Panc1 (cell line): ENCODE measurements around the gene SNUPN. TPM values are rescaled to one million over a fixed set of nuclear protein-coding genes. Genes with fewer than 3 reads are reported as not detected.
"Not testable (repeated sequence)": the region's sequence is repeated elsewhere in the genome, so short reads cannot be mapped to it uniquely, and the experiment has no call there.

Experiments
- ATAC-seq: fragments of 200-7000 bp; cut with Tn5 transposase; 2 replicates; pipeline ENCODE4 v1.9.1; 2020; ENCODE audit warnings: mild to moderate bottlenecking, moderate library complexity
- BruUV-seq: library from RNA; stranded (reverse); fragments of 400-500 nt; replicated peaks from 2 replicates; lab custom pipeline; 2021; lab: Mats Ljungman, UMichigan
- CTCF ChIA-PET: fragments of 300-600 bp; sonication (Branson Sonifier 250); formaldehyde crosslinking; loops from one replicate; lab custom pipeline; 2022; ENCODE audit warnings: antibody characterized with exemption; lab: Charles Lee
- POLR2A ChIA-PET: fragments of 300-600 bp; sonication (Branson Sonifier 250); formaldehyde crosslinking; loops from one replicate; lab custom pipeline; 2022; ENCODE audit warnings: antibody characterized with exemption; lab: Charles Lee
- DNase-seq: peaks from one replicate; pipeline ENCODE4 v3.0.0-alpha.2; 2010; ENCODE audit warnings: low read depth, low spot score
- H3K27ac ChIP-seq: 2 replicates; pipeline ENCODE4 v1.5.1; 2011; ENCODE audit warnings: mild to moderate bottlenecking, low read length, inconsistent platforms
- H3K27me3 ChIP-seq: fragments of 200-500 bp; sonication (Bioruptor generic); 2 replicates; pipeline ENCODE4 v1.6.0; 2014; ENCODE audit warnings: low read length, inconsistent platforms; ENCODE audit not compliant: control insufficient read depth, insufficient read depth
- H3K36me3 ChIP-seq: fragments of 200-500 bp; sonication (Bioruptor generic); 2 replicates; pipeline ENCODE4 v1.5.1; 2014; ENCODE audit warnings: inconsistent platforms, mild to moderate bottlenecking, low read length, moderate library complexity; ENCODE audit not compliant: control insufficient read depth, insufficient read depth
- H3K4me1 ChIP-seq: 2 replicates; pipeline ENCODE4 v1.5.1; 2011; ENCODE audit warnings: inconsistent platforms, mild to moderate bottlenecking, low read length, moderate library complexity; ENCODE audit not compliant: control insufficient read depth, insufficient read depth
- H3K4me3 ChIP-seq, 2 experiments: 2 replicates each; pipeline ENCODE4 v1.5.1; 2011 to 2012; ENCODE audit warnings: low read depth in 2 of 2, low read length in 2 of 2, mild to moderate bottlenecking in 2 of 2, inconsistent platforms in 1 of 2, moderate library complexity in 1 of 2
- H3K9me3 ChIP-seq: fragments of 200-500 bp; sonication (Bioruptor generic); 2 replicates; pipeline ENCODE4 v1.5.1; 2014; ENCODE audit warnings: low read depth, mild to moderate bottlenecking, inconsistent platforms, low read length, moderate library complexity; ENCODE audit not compliant: control insufficient read depth, insufficient read depth
- CTCF ChIP-seq: fragments of 450-650 bp; IDR thresholded peaks from 2 replicates; pipeline ENCODE4 v1.5.1; 2017; ENCODE audit warnings: mild to moderate bottlenecking
- POLR2AphosphoS5 ChIP-seq: IDR thresholded peaks from 2 replicates; pipeline ENCODE4 v1.6.1; 2012; ENCODE audit warnings: mild to moderate bottlenecking, low read depth, low read length, moderate library complexity
- REST ChIP-seq, 2 experiments: IDR thresholded peaks; 2 replicates each; pipeline ENCODE4 v1.6.1; 2011 to 2012; ENCODE audit warnings: low read depth in 2 of 2, control low read depth in 1 of 2, low read length in 1 of 2, mild to moderate bottlenecking in 1 of 2, moderate library complexity in 1 of 2; ENCODE audit not compliant: insufficient read depth in 1 of 2
- SIN3A ChIP-seq: IDR thresholded peaks from 2 replicates; pipeline ENCODE4 v1.6.1; 2012; ENCODE audit warnings: low read depth, mild to moderate bottlenecking, low read length, moderate library complexity, borderline replicate concordance; ENCODE audit not compliant: insufficient read depth
- TCF7L2 ChIP-seq: IDR thresholded peaks from 2 replicates; pipeline ENCODE4 v1.6.1; 2011; ENCODE audit warnings: mild to moderate bottlenecking, low read depth, low read length, inconsistent platforms
- in situ Hi-C: cut with HindIII; loops from 2 replicates; pipeline ENCODE4 v1.10.0; 2016; ENCODE audit warnings: low sequenced_read_pairs, low pct_unique_long_range_greater_than_20kb
- intact Hi-C: fragments of 100-400 bp; cut with micrococcal nuclease; formaldehyde crosslinking; loops from one replicate; pipeline ENCODE4 v1.10.0; 2022; ENCODE audit not compliant: unreplicated experiment
- total RNA-seq: library from RNA; stranded (reverse); gene quantifications from one replicate; pipeline ENCODE4 v1.2.1, GENCODE V29; 2021; ENCODE audit not compliant: unreplicated experiment

Gene SNUPN
- total RNA-seq, 1 experiment from 2014 or later = 52.1 TPM

- DNase-seq = no peak
- Histone ChIP-seq H3K27ac (no peak overlapping the region), H3K4me1 (peaks cover 13% of the 10 kb centered on the region), H3K27me3 (no peaks in the 10 kb centered on the region), H3K9me3 (no peaks in the 10 kb centered on the region), H3K36me3 (peaks cover 2% of the 10 kb centered on the region; the same call in 1 of the 2 replicates), H3K4me3 (no peak overlapping the region)
- in situ Hi-C loops = no loop called here
- no TSS peak for BruUV-seq
- no peak for ATAC-seq
- TF ChIP-seq TCF7L2 = no peak
- no peak for TF ChIP-seq POLR2AphosphoS5
- no peak for TF ChIP-seq CTCF
- no peak for TF ChIP-seq REST (IDR thresholded peaks at IDR 0.05; ENCODE audit: insufficient read depth in 1 of 2, low read depth in 2 of 2, low read length in 1 of 2)
- TF ChIP-seq SIN3A = no peak
- CTCF ChIA-PET = no interaction called here
- intact Hi-C loops = loop anchor here (5.0 kb wide), 1 partner anchor 179 kb away; no protein-coding TSS in a partner anchor
- POLR2A ChIA-PET = interaction anchor here (1.0 kb wide), 1 partner anchor 10 kb away, joined by 3 read pairs; the partner anchor contains the start of gene SNUPN
Observed at GRCh38 chr15:75636026-75636425, 10.5 kb upstream of the SNUPN start.

GRCh38 chr15:75633922-75634321, 8.4 kb upstream of the SNUPN start:
- intact Hi-C loops, CTCF ChIA-PET, ATAC-seq, BruUV-seq, DNase-seq, H3K27ac ChIP-seq, H3K36me3 ChIP-seq, POLR2A ChIA-PET, H3K4me3 ChIP-seq, H3K27me3 ChIP-seq, in situ Hi-C loops, H3K9me3 ChIP-seq: not testable (repeated sequence)
- H3K4me1 ChIP-seq = peaks cover 12% of the 10 kb centered on the region

- H3K4me3 ChIP-seq = no peak overlapping the region
- H3K27ac ChIP-seq = no peak overlapping the region
- peaks cover 9% of the 10 kb centered on the region for H3K4me1 ChIP-seq
- H3K27me3 ChIP-seq = no peaks in the 10 kb centered on the region
- H3K9me3 ChIP-seq = no peaks in the 10 kb centered on the region
- BruUV-seq = no TSS peak
- DNase-seq (no peak), ATAC-seq (no peak)
- H3K36me3 ChIP-seq = no peaks in the 10 kb centered on the region
- ChIA-PET POLR2A (interaction anchor here (0.7 kb wide), 1 partner anchor 16 kb away, joined by 3 read pairs; the partner anchor contains the start of gene SNX33), CTCF (no interaction called here)
- TF ChIP-seq CTCF = no peak
- no peak for TF ChIP-seq POLR2AphosphoS5
- no peak for TF ChIP-seq TCF7L2
- TF ChIP-seq REST (IDR thresholded peaks at IDR 0.05; ENCODE audit: insufficient read depth in 1 of 2, low read depth in 2 of 2, low read length in 1 of 2) = no peak
- TF ChIP-seq SIN3A = no peak
- intact Hi-C loops (no loop called here), in situ Hi-C loops (no loop called here)
Observed at GRCh38 chr15:75631935-75632334, 6.4 kb upstream of the SNUPN start.
